HG03108 (cell line): ENCODE measurements around the gene TRIM27.
"Not testable (repeated sequence)": the region's sequence is repeated elsewhere in the genome, so short reads cannot be mapped to it uniquely, and the experiment has no call there.

Experiments
- ATAC-seq: cut with Tn5 transposase; IDR thresholded peaks from one replicate; pipeline ENCODE4 v1.9.1; 2021; ENCODE audit warnings: moderate library complexity; ENCODE audit not compliant: unreplicated experiment

The TRIM27 gene

GRCh38 chr6:28866205-28867085, 57.3 kb downstream of the TRIM27 start:
- not testable (repeated sequence) for ATAC-seq

- ATAC-seq = no peak
Observed at GRCh38 chr6:28865401-28866204, 58.2 kb downstream of the TRIM27 start.

- ATAC-seq = no peak
Observed at GRCh38 chr6:28864326-28864923, 59.4 kb downstream of the TRIM27 start.

- peak; percentile 47 for ATAC-seq
Observed at GRCh38 chr6:28863604-28864325, 60.0 kb downstream of the TRIM27 start.

- no peak for ATAC-seq
Observed at GRCh38 chr6:28862077-28862476, 61.7 kb downstream of the TRIM27 start.

- ATAC-seq = no peak
Observed at GRCh38 chr6:28861339-28861738, 62.4 kb downstream of the TRIM27 start.

- no peak for ATAC-seq
Observed at GRCh38 chr6:28860581-28860980, 63.2 kb downstream of the TRIM27 start.

- no peak for ATAC-seq
Observed at GRCh38 chr6:28858963-28859362, 64.8 kb downstream of the TRIM27 start.

GRCh38 chr6:28856620-28857005, 67.2 kb downstream of the TRIM27 start:
- ATAC-seq = no peak

- not testable (repeated sequence) for ATAC-seq
Observed at GRCh38 chr6:28854405-28854804, 69.4 kb downstream of the TRIM27 start.
